ENCODE results near the gene ADPRH.

GRCh38 chr3:119588112-119588511 is 8.8 kb downstream of the ADPRH start:
- TF ChIP-seq POLR2A (IDR thresholded peaks at IDR 0.05) (no peak), EP300 (IDR thresholded peaks at IDR 0.05) (no peak), CTCF (IDR thresholded peaks at IDR 0.05) (no peak), POLR2AphosphoS5 (IDR thresholded peaks at IDR 0.05) (no peak)
